IPS-18a (cell line): Measurements from ENCODE around the gene KNG1.

ENCODE experiments used
- H3K27ac ChIP-seq: one replicate; pipeline ENCODE4 v1.5.1; 2013; ENCODE audit warnings: low read length
- H3K27me3 ChIP-seq: one replicate; pipeline ENCODE4 v1.6.1; 2013; ENCODE audit warnings: mild to moderate bottlenecking, low read length; ENCODE audit not compliant: control insufficient read depth, insufficient read depth
- H3K36me3 ChIP-seq: one replicate; pipeline ENCODE4 v1.6.1; 2013; ENCODE audit warnings: low read depth, low read length; ENCODE audit not compliant: control insufficient read depth
- H3K4me1 ChIP-seq: one replicate; pipeline ENCODE4 v1.6.1; 2013; ENCODE audit warnings: low read depth, low read length; ENCODE audit not compliant: control insufficient read depth
- H3K4me3 ChIP-seq: one replicate; pipeline ENCODE4 v1.5.1; 2013; ENCODE audit warnings: low read length
- H3K9ac ChIP-seq: one replicate; pipeline ENCODE4 v1.6.1; 2013; ENCODE audit warnings: mild to moderate bottlenecking, low read length, moderate library complexity
- H3K9me3 ChIP-seq: one replicate; pipeline ENCODE4 v1.6.1; 2013; ENCODE audit warnings: low read depth, low read length; ENCODE audit not compliant: control insufficient read depth

The KNG1 gene

DNA sequence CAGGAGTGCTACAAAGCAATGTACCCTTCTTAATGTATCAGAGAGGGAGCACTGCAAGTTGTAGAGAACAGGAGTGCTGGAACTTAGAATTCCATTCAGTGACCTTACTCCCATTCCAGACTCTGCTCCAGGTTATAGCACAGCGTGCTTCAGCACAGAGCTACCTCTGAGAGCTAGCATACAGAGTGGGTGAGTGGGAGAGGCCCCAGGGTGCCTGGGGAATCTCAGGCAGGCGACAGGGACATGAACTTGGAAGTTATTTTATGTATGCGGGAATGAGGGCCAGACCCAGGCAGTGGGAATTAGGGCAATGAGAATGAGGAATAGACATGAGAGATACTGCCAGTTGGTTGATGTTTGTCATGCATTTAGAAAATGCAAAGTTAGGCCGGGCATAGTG is 3.7 kb upstream of the KNG1 start:
- Histone ChIP-seq H3K27ac (no peak overlapping the region), H3K27me3 (no peaks in the 10 kb centered on the region), H3K4me1 (peaks cover 3% of the 10 kb centered on the region), H3K9ac (no peak overlapping the region), H3K36me3 (no peaks in the 10 kb centered on the region), H3K9me3 (no peaks in the 10 kb centered on the region), H3K4me3 (no peak overlapping the region)

- H3K9ac ChIP-seq = no peak overlapping the region
- H3K9me3 ChIP-seq = no peaks in the 10 kb centered on the region
- H3K27ac ChIP-seq = no peak overlapping the region
- H3K4me1 ChIP-seq = no peaks in the 10 kb centered on the region
- no peak overlapping the region for H3K4me3 ChIP-seq
- no peaks in the 10 kb centered on the region for H3K36me3 ChIP-seq
- no peaks in the 10 kb centered on the region for H3K27me3 ChIP-seq
These were observed 3.0 kb downstream of the KNG1 start for GRCh38 chr3:186719945-186720739.

DNA sequence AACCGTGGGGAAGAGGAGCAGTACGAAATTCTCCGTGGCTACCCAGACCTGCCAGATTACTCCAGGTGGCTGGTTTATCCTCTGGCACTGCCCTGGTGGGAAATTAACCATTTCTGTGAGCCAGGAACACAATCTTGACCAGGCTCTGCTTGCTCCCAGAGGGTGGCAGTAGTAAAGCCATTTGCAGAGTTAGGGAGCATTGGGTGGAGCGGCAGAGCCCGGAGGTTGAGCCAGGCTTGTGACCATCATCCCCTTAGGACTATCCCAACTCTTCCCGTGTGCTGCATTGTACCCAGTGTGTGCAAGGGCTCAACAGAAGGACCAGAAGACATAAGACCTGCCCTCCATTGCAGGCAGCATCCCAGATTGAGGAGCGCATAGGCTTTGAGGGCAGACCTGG is 5.3 kb downstream of the KNG1 start:
- H3K27me3 ChIP-seq = no peaks in the 10 kb centered on the region
- H3K27ac ChIP-seq = no peak overlapping the region

GRCh38 chr3:186724911-186725310 is 7.8 kb downstream of the KNG1 start:
- no peak overlapping the region for H3K27ac ChIP-seq
- H3K4me3 ChIP-seq = no peak overlapping the region
- no peaks in the 10 kb centered on the region for H3K27me3 ChIP-seq
- H3K9me3 ChIP-seq = no peaks in the 10 kb centered on the region
- H3K4me1 ChIP-seq = no peaks in the 10 kb centered on the region
- H3K36me3 ChIP-seq = no peaks in the 10 kb centered on the region
- no peak overlapping the region for H3K9ac ChIP-seq

More for the DNA sequence above, 5.3 kb downstream of the KNG1 start:
- Histone ChIP-seq H3K9ac (no peak overlapping the region), H3K4me1 (no peaks in the 10 kb centered on the region), H3K4me3 (no peak overlapping the region), H3K36me3 (no peaks in the 10 kb centered on the region), H3K9me3 (no peaks in the 10 kb centered on the region)

DNA sequence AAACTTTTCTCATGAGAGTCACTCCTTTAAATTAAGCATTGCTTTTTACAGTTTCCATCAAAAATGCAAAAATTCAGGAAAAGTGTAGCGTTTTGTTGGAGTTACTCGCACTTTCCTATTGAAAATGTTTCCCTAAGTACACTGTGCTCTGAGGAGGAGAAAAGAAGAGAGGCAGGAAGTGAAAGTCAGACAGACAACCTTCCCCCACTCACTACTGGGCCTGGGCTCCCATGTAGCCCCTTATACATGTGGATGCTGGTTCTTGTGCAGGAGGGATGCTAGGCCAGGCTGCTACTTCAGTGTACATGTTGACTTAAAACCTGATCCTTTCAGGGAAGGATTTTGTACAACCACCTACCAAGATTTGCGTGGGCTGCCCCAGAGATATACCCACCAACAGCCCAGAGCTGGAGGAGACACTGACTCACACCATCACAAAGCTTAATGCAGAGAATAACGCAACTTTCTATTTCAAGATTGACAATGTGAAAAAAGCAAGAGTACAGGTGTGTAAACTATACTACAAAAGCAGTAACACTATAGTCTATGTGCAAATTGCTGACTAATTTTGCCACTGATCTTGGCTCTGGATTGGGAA is 15.1 kb downstream of the KNG1 start:
- H3K27ac ChIP-seq = no peak overlapping the region
- H3K36me3 ChIP-seq = no peaks in the 10 kb centered on the region
- no peaks in the 10 kb centered on the region for H3K4me1 ChIP-seq
- H3K9ac ChIP-seq = no peak overlapping the region
- H3K9me3 ChIP-seq = no peaks in the 10 kb centered on the region
- H3K27me3 ChIP-seq = no peaks in the 10 kb centered on the region
- no peak overlapping the region for H3K4me3 ChIP-seq

DNA sequence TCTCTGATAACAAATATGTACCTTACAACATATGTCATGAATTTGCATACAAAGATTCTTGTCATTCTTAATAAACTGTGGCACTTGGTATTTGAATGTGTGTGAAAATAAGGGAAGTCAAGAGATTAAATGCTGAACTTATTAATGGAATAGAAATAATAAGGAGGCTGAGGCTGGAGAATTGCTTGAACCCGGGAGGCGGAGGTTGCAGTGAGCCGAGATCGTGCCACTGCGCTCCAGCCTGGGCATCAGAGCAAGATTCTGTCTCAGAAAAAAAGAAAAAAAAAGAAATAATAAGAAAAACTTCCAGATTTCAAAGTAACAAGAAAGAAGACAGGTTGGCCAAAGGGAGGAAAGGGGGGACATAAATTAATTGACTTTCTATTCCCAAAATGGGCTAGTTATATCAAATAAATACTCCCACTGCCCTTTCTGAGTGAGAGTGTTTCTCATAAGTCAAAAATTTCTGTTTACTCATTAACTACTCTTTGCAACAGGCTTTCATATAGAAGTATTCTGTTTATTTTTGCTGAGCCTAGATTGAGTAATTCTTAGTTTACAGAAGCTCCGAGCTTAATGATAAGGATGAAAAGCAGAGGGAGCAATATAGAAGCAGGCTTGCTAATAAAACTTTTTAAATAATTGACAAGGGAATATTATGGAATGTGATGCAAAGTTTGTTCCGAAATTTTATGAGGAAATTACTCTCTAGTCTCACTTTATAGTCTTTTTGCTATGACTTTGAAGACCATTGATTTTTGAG is 25.6 kb downstream of the KNG1 start:
- Histone ChIP-seq H3K36me3 (no peaks in the 10 kb centered on the region), H3K27me3 (no peaks in the 10 kb centered on the region), H3K9ac (no peak overlapping the region), H3K9me3 (no peaks in the 10 kb centered on the region), H3K4me1 (peaks cover 9% of the 10 kb centered on the region), H3K4me3 (no peak overlapping the region), H3K27ac (no peak overlapping the region)

DNA sequence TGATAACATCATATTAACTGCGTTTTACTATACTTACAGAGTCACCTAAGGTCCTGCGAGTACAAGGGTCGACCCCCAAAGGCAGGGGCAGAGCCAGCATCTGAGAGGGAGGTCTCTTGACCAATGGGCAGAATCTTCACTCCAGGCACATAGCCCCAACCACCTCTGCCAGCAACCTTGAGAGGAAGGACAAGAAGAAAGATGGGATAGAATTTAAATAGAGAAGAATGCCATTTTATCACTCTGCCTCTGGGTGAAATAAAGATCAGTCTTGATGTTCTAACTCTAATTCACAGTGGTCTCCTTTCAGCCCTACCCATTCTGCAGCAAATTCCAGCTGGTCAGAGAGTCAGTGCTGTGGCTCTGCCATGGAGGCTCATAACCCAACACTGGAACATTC is 26.5 kb downstream of the KNG1 start:
- Histone ChIP-seq H3K27ac (no peak overlapping the region), H3K4me1 (peaks cover 9% of the 10 kb centered on the region), H3K9me3 (no peaks in the 10 kb centered on the region), H3K4me3 (no peak overlapping the region), H3K27me3 (no peaks in the 10 kb centered on the region), H3K36me3 (no peaks in the 10 kb centered on the region), H3K9ac (no peak overlapping the region)

DNA sequence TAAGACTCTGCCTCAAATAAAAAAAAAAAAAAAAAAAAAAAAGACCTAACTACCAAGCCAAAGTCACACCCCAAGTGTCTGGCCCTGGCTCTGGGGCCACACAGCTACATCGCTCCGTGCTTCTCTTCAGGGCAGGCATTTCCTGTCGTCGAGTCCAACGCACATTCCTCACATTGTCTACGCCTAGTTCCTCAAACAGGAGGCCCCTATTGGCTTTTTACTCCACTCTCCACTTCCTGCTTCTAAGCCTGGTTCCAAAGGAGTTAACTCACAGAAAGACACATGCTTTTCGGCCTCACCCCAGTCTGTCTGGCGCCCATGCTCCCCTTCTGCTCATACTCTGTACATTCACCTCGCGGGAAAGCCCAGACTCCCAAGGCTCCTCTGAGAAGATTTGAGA is 28.8 kb downstream of the KNG1 start:
- no peak overlapping the region for H3K9ac ChIP-seq
- H3K27ac ChIP-seq = no peak overlapping the region
- no peaks in the 10 kb centered on the region for H3K9me3 ChIP-seq
- H3K4me1 ChIP-seq = no peaks in the 10 kb centered on the region
- H3K36me3 ChIP-seq = no peaks in the 10 kb centered on the region
- no peak overlapping the region for H3K4me3 ChIP-seq
- H3K27me3 ChIP-seq = no peaks in the 10 kb centered on the region

GRCh38 chr3:186750316-186750715 is 33.2 kb downstream of the KNG1 start:
- H3K9me3 ChIP-seq = no peaks in the 10 kb centered on the region
- no peak overlapping the region for H3K27ac ChIP-seq
- peaks cover 3% of the 10 kb centered on the region for H3K4me1 ChIP-seq
- H3K9ac ChIP-seq = no peak overlapping the region
- no peaks in the 10 kb centered on the region for H3K27me3 ChIP-seq
- no peaks in the 10 kb centered on the region for H3K36me3 ChIP-seq
- H3K4me3 ChIP-seq = no peak overlapping the region

- Histone ChIP-seq H3K36me3 (no peaks in the 10 kb centered on the region), H3K4me3 (no peak overlapping the region), H3K9ac (no peak overlapping the region), H3K27ac (no peak overlapping the region), H3K27me3 (no peaks in the 10 kb centered on the region), H3K9me3 (no peaks in the 10 kb centered on the region), H3K4me1 (peaks cover 3% of the 10 kb centered on the region)
These were observed 34.3 kb downstream of the KNG1 start for GRCh38 chr3:186751480-186751879.

- H3K36me3 ChIP-seq = no peaks in the 10 kb centered on the region
- peaks cover 3% of the 10 kb centered on the region for H3K4me1 ChIP-seq
- no peaks in the 10 kb centered on the region for H3K9me3 ChIP-seq
- H3K27ac ChIP-seq = no peak overlapping the region
- no peak overlapping the region for H3K4me3 ChIP-seq
- no peaks in the 10 kb centered on the region for H3K27me3 ChIP-seq
- H3K9ac ChIP-seq = no peak overlapping the region
These were observed 36.8 kb downstream of the KNG1 start for GRCh38 chr3:186754006-186754405.
